ENCODE results near the gene DAGLA. TPM values are rescaled to one million over a fixed set of nuclear protein-coding genes. Genes with fewer than 3 reads are reported as not detected.
"Not testable (repeated sequence)": the region's sequence is repeated elsewhere in the genome, so short reads cannot be mapped to it uniquely, and the experiment has no call there.

Gene DAGLA
- total RNA-seq, 4 donors from 2014 or later, result 1.7 to 6.9 (median 2.9) TPM

DNA sequence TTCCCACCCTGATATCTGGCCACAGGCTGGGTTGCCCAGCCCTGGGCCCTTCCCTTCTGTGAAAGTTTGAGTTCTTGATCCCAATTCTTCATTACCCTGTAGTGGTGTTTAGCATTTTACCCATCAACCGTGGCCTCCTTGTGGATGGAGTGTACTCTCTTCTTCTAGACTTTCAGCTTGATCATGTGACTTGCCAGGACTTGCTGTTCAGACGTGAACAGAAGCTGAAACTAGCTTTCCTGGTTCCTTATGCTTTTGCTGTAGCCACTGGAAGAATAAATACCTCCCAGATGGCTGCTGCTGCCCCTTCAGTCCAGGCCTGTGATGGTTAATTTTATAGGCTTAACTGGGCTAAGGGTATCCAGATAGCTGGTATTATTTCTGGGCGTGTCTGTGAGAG is 32.7 kb upstream of the DAGLA start:
- Histone ChIP-seq H3K9me3 (no peaks in the 10 kb centered on the region), H3K4me1 (no peaks in the 10 kb centered on the region), H3K4me3 (no peak overlapping the region), H3K27me3 (peaks cover 0 to 19% (median 0%) of the 10 kb centered on the region in 4 donors), H3K36me3 (no peaks in the 10 kb centered on the region), H3K27ac (no peak overlapping the region)
- TF ChIP-seq POLR2A (IDR thresholded peaks at IDR 0.05), result no peak
- intact Hi-C loops (cut with DNase I), result no loop called here
- DNase-seq, result no peak
- WGBS, 2 donors, result 40 to 61% methylated on average over 2 to 3 of the region's 3 CpGs

DNA sequence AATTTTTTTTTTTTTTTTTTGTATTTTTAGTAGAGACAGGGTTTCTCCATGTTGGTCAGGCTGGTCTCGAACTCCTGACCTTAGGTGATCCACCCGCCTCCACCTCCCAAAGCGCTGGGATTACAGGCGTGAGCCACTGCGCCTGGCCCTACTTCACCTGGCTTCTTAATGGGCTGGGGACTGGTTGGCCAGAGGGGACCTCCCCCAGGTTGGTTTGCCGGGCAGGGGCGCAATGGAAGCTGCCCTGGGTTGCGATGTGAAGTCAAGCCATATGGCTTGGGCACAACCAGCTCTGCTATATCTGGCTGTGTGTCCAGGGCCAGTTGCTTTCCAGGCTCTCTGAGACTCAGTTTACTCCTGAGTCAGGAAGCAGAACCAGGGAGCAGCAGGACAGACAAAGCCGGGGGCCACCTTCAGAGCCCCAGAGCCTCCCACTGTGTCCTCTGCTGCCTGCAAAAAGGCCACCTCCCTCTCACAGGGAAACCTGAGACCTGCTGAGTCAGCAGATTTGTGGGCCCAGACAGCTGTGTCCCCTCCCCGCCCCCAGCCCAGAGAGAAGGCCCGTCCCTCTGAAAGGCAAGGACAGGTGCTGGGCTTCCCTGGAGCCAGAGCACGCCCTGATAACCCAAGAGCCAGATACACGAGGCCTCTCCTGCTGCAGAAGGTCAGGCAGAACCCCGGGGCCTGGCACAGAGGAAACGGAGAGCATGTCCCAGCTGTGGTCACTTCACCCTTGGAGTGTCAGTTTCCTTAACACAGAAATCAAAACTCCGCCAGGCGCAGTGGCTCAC is 29.2 kb upstream of the DAGLA start:
- H3K4me1 ChIP-seq, result no peaks in the 10 kb centered on the region
- H3K4me3 ChIP-seq, result no peak overlapping the region
- intact Hi-C loops (cut with DNase I), result no loop called here
- H3K27ac ChIP-seq, result no peak overlapping the region
- no peaks in the 10 kb centered on the region for H3K36me3 ChIP-seq
- H3K27me3 ChIP-seq, result peaks cover 0 to 37% (median 0%) of the 10 kb centered on the region in 4 donors
- no peaks in the 10 kb centered on the region for H3K9me3 ChIP-seq
- TF ChIP-seq, protein P1, sequence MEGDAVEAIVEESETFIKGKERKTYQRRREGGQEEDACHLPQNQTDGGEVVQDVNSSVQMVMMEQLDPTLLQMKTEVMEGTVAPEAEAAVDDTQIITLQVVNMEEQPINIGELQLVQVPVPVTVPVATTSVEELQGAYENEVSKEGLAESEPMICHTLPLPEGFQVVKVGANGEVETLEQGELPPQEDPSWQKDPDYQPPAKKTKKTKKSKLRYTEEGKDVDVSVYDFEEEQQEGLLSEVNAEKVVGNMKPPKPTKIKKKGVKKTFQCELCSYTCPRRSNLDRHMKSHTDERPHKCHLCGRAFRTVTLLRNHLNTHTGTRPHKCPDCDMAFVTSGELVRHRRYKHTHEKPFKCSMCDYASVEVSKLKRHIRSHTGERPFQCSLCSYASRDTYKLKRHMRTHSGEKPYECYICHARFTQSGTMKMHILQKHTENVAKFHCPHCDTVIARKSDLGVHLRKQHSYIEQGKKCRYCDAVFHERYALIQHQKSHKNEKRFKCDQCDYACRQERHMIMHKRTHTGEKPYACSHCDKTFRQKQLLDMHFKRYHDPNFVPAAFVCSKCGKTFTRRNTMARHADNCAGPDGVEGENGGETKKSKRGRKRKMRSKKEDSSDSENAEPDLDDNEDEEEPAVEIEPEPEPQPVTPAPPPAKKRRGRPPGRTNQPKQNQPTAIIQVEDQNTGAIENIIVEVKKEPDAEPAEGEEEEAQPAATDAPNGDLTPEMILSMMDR (IDR thresholded peaks at IDR 0.05), result no peak
- TF ChIP-seq POLR2A (IDR thresholded peaks at IDR 0.05), result no peak
- DNase-seq, result no peak
- WGBS, 2 donors, result 96 to 100% methylated on average over 1 to 7 of the region's 17 CpGs

DNA sequence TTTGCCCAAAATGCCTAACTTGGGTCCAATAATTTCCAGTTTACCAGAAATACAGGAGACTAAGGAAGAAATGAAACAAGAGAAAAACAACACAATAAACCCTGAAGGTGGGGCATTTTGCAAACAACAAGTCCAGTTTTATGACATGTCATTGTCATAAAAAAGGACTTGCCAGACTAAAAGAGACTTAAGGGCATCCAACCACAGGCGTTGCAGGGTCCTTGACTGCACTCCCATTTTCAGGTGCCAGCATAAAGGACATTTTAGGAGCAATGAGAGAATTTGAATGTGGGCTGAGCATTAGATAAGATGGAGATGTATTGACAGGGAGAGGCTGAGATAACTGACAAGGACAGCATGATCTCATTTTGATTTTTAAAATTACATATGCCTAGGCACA is 28.1 kb upstream of the DAGLA start:
- Histone ChIP-seq H3K27me3 (peaks cover 0 to 44% (median 0%) of the 10 kb centered on the region in 4 donors), H3K4me1 (no peaks in the 10 kb centered on the region), H3K9me3 (no peaks in the 10 kb centered on the region), H3K4me3 (no peak overlapping the region), H3K27ac (no peak overlapping the region), H3K36me3 (no peaks in the 10 kb centered on the region)
- TF ChIP-seq, protein P1 (IDR thresholded peaks at IDR 0.05), result no peak
- TF ChIP-seq POLR2A (IDR thresholded peaks at IDR 0.05), result no peak
- intact Hi-C loops (cut with DNase I), result no loop called here
- no peak for DNase-seq
- 63 to 67% methylated on average over 1 of the region's 1 CpG for WGBS, 2 donors

DNA sequence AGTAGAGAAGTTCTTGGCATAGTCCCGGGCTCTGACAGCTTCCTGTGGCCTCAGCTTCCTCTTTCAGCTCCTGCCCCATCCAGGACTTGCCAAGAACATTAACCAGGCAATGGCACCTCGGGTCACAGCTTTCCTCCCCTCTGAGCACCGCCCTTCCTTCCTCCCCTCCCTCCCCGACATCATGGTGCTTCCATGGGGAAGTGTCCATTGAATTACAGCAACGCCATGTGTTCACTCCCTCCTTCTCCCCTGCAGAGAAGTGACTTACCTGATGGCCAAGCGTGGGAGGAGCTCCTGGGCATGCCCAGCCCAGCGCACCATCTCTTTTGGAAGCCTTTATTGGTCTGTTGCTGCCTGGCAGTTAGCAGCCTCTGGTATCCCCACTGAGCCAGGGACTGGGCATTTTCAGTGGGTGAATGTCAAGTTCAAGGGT is 25.8 kb upstream of the DAGLA start:
- 37 to 46% methylated on average over 6 to 7 of the region's 7 CpGs for WGBS, 2 donors

DNA sequence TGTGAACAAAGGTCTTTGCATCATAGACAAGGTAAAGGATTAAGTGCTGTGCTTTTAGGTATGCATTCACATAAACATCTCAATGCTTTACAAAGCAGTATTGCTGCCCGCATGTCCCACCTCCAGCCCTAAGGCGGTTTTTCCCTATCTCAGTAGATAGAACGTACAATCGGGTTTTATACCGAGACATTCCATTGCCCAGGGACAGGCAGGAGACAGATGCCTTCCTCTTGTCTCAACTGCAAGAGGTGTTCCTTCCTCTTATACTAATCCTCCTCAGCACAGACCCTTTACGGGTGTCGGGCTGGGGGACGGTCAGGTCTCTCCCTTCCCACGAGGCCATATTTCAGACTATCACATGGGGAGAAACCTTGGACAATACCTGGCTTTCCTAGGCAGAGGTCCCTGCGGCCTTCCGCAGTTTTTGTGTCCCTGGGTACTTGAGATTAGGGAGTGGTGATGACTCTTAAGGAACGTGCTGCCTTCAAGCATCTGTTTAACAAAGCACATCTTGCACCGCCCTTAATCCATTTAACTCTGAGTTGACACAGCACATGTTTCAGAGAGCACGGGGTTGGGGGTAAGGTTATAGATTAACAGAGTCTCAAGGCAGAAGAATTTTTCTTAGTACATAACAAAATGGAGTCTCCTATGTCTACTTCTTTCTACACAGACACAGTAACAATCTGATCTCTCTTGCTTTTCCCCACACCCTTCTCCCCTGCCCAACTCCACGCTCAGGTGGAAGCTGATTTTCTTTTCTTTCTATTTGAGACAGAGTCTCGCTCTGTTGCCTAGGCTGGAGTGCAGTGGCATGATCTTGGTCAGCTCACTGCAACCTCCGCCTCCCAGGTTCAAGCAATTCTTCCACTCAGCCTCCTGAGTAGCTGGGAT is 24.7 kb upstream of the DAGLA start:
- H3K4me3 ChIP-seq; H3K4me1 ChIP-seq; H3K27ac ChIP-seq; H3K9me3 ChIP-seq; H3K36me3 ChIP-seq; DNase-seq; intact Hi-C loops (cut with DNase I): not testable (repeated sequence)
- WGBS, 2 donors, result 56 to 58% methylated on average over 7 to 13 of the region's 17 CpGs
- H3K27me3 ChIP-seq, result peaks cover 0 to 44% (median 0%) of the 10 kb centered on the region in 4 donors

More for the DNA sequence above, 25.8 kb upstream of the DAGLA start:
- H3K27ac ChIP-seq, result no peak overlapping the region
- no peaks in the 10 kb centered on the region for H3K9me3 ChIP-seq
- peaks cover 0 to 44% (median 0%) of the 10 kb centered on the region in 4 donors for H3K27me3 ChIP-seq
- no peak overlapping the region for H3K4me3 ChIP-seq
- H3K4me1 ChIP-seq, result no peaks in the 10 kb centered on the region
- TF ChIP-seq, protein P1 (IDR thresholded peaks at IDR 0.05), result no peak
- no peak for TF ChIP-seq POLR2A (IDR thresholded peaks at IDR 0.05)
- intact Hi-C loops (cut with DNase I), result no loop called here
- H3K36me3 ChIP-seq, result no peaks in the 10 kb centered on the region
- no peak for DNase-seq
